K562 (cell line): ENCODE results near the gene NF1. TPM values are rescaled to one million over a fixed set of nuclear protein-coding genes. Genes with fewer than 3 reads are reported as not detected.

ENCODE experiments used
- ATAC-seq: fragments of 200-7000 bp; cut with Tn5 transposase; 3 replicates; pipeline ENCODE4 v1.9.1; 2020; ENCODE audit warnings: moderate library complexity
- BruUV-seq: library from RNA; stranded (reverse); fragments of 400-500 nt; replicated peaks from 2 replicates; lab custom pipeline; 2021; lab: Mats Ljungman, UMichigan
- CTCF ChIA-PET: fragments of 300-600 bp; formaldehyde crosslinking; extraction: SDS; loops from one replicate; lab custom pipeline; 2021; ENCODE audit warnings: low intra/inter-chr PET ratio; lab: Yijun Ruan, JAX
- POLR2A ChIA-PET: fragments of 300-600, 350-650 bp; sonication (Branson Sonifier 250); formaldehyde crosslinking; extraction: SDS; loops from one replicate; lab custom pipeline; 2021; ENCODE audit warnings: antibody characterized with exemption, inconsistent platforms; lab: Yijun Ruan, JAX
- DNase-seq, 4 experiments: peaks; one replicate each; pipeline versions ENCODE4 v3.0.0 to v3.0.0-alpha.2; 2011 to 2018; ENCODE audit warnings: low spot score in 3 of 4, mixed read lengths in 3 of 4; ENCODE audit errors: extremely low read depth in 1 of 4
- FAIRE-seq: peaks from 2 replicates; lab custom pipeline; 2011; peaks lifted over from hg19 to GRCh38; lab: Jason Lieb, UNC
- H2AFZ ChIP-seq: 2 replicates; pipeline ENCODE4 v1.6.0; 2011; ENCODE audit warnings: low read depth, low read length, control low read depth, inconsistent platforms
- H3K27ac ChIP-seq: fragments of 200-600 bp; 3 replicates; pipeline ENCODE4 v1.8.0; 2011; ENCODE audit warnings: low read depth, mild to moderate bottlenecking, control low read depth, inconsistent platforms, low read length, moderate library complexity, mixed read lengths; ENCODE audit errors: extremely low read depth
- H3K27me3 ChIP-seq, 2 experiments: fragments of 300-600 bp in 1 of 2; 2 replicates in 1 of 2; 3 replicates in 1 of 2; pipeline versions ENCODE4 v1.6.0 to v1.8.0; 2011; ENCODE audit warnings: inconsistent platforms in 2 of 2, low read length in 2 of 2, mild to moderate bottlenecking in 1 of 2, mixed read lengths in 1 of 2, moderate library complexity in 1 of 2; ENCODE audit not compliant: control insufficient read depth in 2 of 2, insufficient read depth in 2 of 2
- H3K36me3 ChIP-seq: fragments of 300-600 bp; 3 replicates; pipeline ENCODE4 v1.8.0; 2011; ENCODE audit warnings: mild to moderate bottlenecking, low read length, inconsistent platforms; ENCODE audit not compliant: control insufficient read depth, insufficient read depth
- H3K4me1 ChIP-seq, 2 experiments: fragments of 200-600 bp in 1 of 2; replicated peaks in 1 of 2; 2 replicates in 1 of 2; 3 replicates in 1 of 2; pipeline versions ENCODE4 v1.5.1 to v1.8.0; 2011; ENCODE audit warnings: inconsistent platforms in 2 of 2, low read length in 2 of 2, mild to moderate bottlenecking in 1 of 2, mixed read lengths in 1 of 2, moderate library complexity in 1 of 2; ENCODE audit not compliant: control insufficient read depth in 2 of 2, insufficient read depth in 2 of 2
- H3K4me2 ChIP-seq: 2 replicates; pipeline ENCODE4 v1.6.1; 2011; ENCODE audit warnings: low read length, control low read depth, inconsistent platforms, mixed read lengths; ENCODE audit not compliant: insufficient read depth
- H3K4me3 ChIP-seq: fragments of 200-600 bp; sonication (generic), shearing (Covaris generic); 2 replicates; pipeline ENCODE4 v1.5.1; 2016; ENCODE audit warnings: control low read depth, inconsistent platforms
- H3K79me2 ChIP-seq: fragments of 200-600 bp; 3 replicates; pipeline ENCODE4 v1.8.0; 2011; ENCODE audit warnings: low read length, inconsistent platforms; ENCODE audit not compliant: control insufficient read depth, insufficient read depth
- H3K9ac ChIP-seq, 2 experiments: 2 replicates each; pipeline versions ENCODE4 v1.6.0 to v1.6.1; 2011; ENCODE audit warnings: low read depth in 2 of 2, low read length in 2 of 2, control low read depth in 1 of 2, inconsistent platforms in 1 of 2, mild to moderate bottlenecking in 1 of 2, mixed read lengths in 1 of 2; ENCODE audit not compliant: insufficient read depth in 1 of 2
- H3K9me1 ChIP-seq: one replicate; pipeline ENCODE4 v1.6.0; 2011; ENCODE audit warnings: inconsistent platforms, mild to moderate bottlenecking, low read length, moderate library complexity; ENCODE audit not compliant: control insufficient read depth, insufficient read depth
- H3K9me3 ChIP-seq: replicated peaks from 2 replicates; pipeline ENCODE4 v1.5.1; 2011; ENCODE audit warnings: low read depth, low read length, inconsistent platforms; ENCODE audit not compliant: control insufficient read depth, insufficient read depth
- H4K20me1 ChIP-seq: replicated peaks from 2 replicates; pipeline ENCODE4 v1.6.1; 2011; ENCODE audit warnings: low read length, inconsistent platforms, mixed read lengths; ENCODE audit not compliant: control insufficient read depth, insufficient read depth
- FOS ChIP-seq: IDR thresholded peaks from 3 replicates; pipeline ENCODE4 v1.6.1; 2011; ENCODE audit not compliant: insufficient read length; ENCODE audit errors: extremely low read depth
- KAT8 ChIP-seq: fragments of 450-650 bp; IDR thresholded peaks from 2 replicates; pipeline ENCODE4 v1.6.1; 2016; ENCODE audit warnings: low read depth, mild to moderate bottlenecking
- NR2F6 ChIP-seq: fragments of 450-650 bp; formaldehyde crosslinking; IDR thresholded peaks from 2 replicates; pipeline ENCODE4 v1.4.0; 2020; ENCODE audit warnings: mild to moderate bottlenecking
- POLR2AphosphoS2 ChIP-seq: IDR thresholded peaks from 2 replicates; pipeline ENCODE4 v1.6.1; 2012; ENCODE audit warnings: low read length, improper control_type of control experiment
- SOX6 ChIP-seq: fragments of 450-650 bp; IDR thresholded peaks from 2 replicates; pipeline ENCODE4 v1.6.1; 2014; ENCODE audit warnings: mild to moderate bottlenecking
- SRSF9 ChIP-seq: fragments of 200-400 bp; formaldehyde crosslinking; IDR thresholded peaks from 2 replicates; pipeline ENCODE4 v1.6.1; 2017; ENCODE audit warnings: low read depth, low read length, borderline replicate concordance
- WGBS: fragments of 100-300 bp; shearing (Covaris generic); methylation state at CpG from one replicate; pipeline ENCODE4 v1.1.6; 2016; ENCODE audit warnings: low coverage, mixed read lengths; ENCODE audit not compliant: insufficient coverage; ENCODE audit errors: missing lambda C conversion rate; 5-methylcytosine and 5-hydroxymethylcytosine counted together
- in situ Hi-C: fragments of 300-500 bp; cut with MboI; formaldehyde crosslinking; loops from 4 replicates; pipeline ENCODE4 v1.15.0; 2018; ENCODE audit warnings: inconsistent platforms, mixed read lengths
- intact Hi-C: fragments of 100-400 bp; cut with micrococcal nuclease; formaldehyde crosslinking; loops from 2 replicates; pipeline ENCODE4 v1.14.2; 2022
- polyA plus RNA-seq, 8 experiments: library from polyadenylated mRNA; depleted of rRNA in 4 of 8; stranded (reverse) in 5 of 8; unstranded in 3 of 8; fragments of >200 nt; fragmentation: Nextera tagmentation in 2 of 8; fragmentation: Illumina TruSeq in 1 of 8; extraction: Ambion mirVana in 2 of 8; extraction: Trizol in 1 of 8; gene quantifications; 2 replicates each; pipeline versions ENCODE4 v1.2.1 to v1.2.3, GENCODE V29; 2011 to 2014; ENCODE audit warnings: inconsistent platforms in 1 of 8, missing spikeins in 1 of 8
- total RNA-seq, 7 experiments: library from RNA; depleted of rRNA in 6 of 7; stranded (reverse); fragments of >200 nt in 6 of 7; fragmentation: Illumina TruSeq in 2 of 7; extraction: Trizol in 2 of 7; gene quantifications; 2 replicates each; pipeline versions ENCODE4 v1.2.1 to v1.2.3, GENCODE V29; 2011 to 2021; ENCODE audit warnings: low replicate concordance in 1 of 7
- TF ChIP-seq, protein P1 (sequence below), 2 experiments: IDR thresholded peaks; 2 replicates each; pipeline ENCODE4 v1.6.1; 2011; ENCODE audit warnings: borderline replicate concordance in 1 of 2, control low read depth in 1 of 2, low read depth in 1 of 2, low read length in 1 of 2, mild to moderate bottlenecking in 1 of 2, mixed read lengths in 1 of 2, moderate library complexity in 1 of 2; ENCODE audit not compliant: insufficient read depth in 1 of 2, insufficient read length in 1 of 2, poor library complexity in 1 of 2, severe bottlenecking in 1 of 2; ENCODE audit errors: extremely low read depth in 1 of 2
- TF ChIP-seq, protein P2 (sequence below): fragments of 250-450 bp; sonication (Bioruptor Pico); IDR thresholded peaks from 2 replicates; pipeline ENCODE4 v1.4.0; 2020

NF1 gene
- total and polyA plus RNA-seq, 9 of the 15 experiments (the other 6 are each of a cell fraction or from before 2014, with no cell fraction given): 3.4 to 41.9 (median 24.3) TPM

DNA sequence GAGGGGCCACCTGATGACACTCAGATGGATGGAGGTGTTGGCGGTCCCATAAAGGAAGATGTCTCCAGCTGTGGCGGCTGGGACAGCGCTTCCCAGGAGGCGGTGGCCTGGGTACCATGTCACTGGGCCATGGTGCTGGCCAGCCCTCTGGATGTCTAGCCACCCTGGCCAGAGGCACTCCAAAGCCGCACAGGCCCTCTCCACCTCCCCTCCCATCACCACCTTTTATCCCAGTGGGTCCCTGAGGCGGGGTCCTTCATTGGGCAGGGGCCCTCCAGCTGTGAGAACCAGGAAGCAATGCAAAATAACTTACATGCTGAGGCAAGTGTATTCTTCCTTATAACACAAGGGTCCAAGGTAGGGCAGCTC is 319.8 kb downstream of the NF1 start:
- H3K79me2 ChIP-seq: no peaks in the 10 kb centered on the region
- H3K36me3 ChIP-seq: no peaks in the 10 kb centered on the region
- H3K4me3 ChIP-seq: no peak overlapping the region
- in situ Hi-C loops: no loop called here
- H4K20me1 ChIP-seq: no peaks in the 10 kb centered on the region
- ChIA-PET CTCF (no interaction called here), POLR2A (interaction anchor here (0.6 kb wide), 1 partner anchor 20 kb away, joined by 3 read pairs; no protein-coding TSS in a partner anchor)
- no peaks in the 10 kb centered on the region; a peak in 1 of 5 replicates for H3K4me1 ChIP-seq
- intact Hi-C loops: no loop called here
- no peak for TF ChIP-seq FOS
- TF ChIP-seq SOX6: no peak
- no peak for TF ChIP-seq NR2F6 (CRISPR knock-in tag)
- TF ChIP-seq, protein P1, sequence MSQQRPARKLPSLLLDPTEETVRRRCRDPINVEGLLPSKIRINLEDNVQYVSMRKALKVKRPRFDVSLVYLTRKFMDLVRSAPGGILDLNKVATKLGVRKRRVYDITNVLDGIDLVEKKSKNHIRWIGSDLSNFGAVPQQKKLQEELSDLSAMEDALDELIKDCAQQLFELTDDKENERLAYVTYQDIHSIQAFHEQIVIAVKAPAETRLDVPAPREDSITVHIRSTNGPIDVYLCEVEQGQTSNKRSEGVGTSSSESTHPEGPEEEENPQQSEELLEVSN (IDR thresholded peaks at IDR 0.05; ENCODE audit: borderline replicate concordance in 1 of 2, extremely low read depth in 1 of 2, insufficient read depth in 1 of 2, insufficient read length in 1 of 2, low read depth in 1 of 2, low read length in 1 of 2, poor library complexity in 1 of 2, severe bottlenecking in 1 of 2): no peak
- TF ChIP-seq KAT8: no peak
- TF ChIP-seq, protein P2, sequence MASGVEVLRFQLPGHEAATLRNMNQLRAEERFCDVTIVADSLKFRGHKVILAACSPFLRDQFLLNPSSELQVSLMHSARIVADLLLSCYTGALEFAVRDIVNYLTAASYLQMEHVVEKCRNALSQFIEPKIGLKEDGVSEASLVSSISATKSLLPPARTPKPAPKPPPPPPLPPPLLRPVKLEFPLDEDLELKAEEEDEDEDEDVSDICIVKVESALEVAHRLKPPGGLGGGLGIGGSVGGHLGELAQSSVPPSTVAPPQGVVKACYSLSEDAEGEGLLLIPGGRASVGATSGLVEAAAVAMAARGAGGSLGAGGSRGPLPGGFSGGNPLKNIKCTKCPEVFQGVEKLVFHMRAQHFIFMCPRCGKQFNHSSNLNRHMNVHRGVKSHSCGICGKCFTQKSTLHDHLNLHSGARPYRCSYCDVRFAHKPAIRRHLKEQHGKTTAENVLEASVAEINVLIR (CRISPR knock-in tag): no peak
- TF ChIP-seq SRSF9: no peak
- TF ChIP-seq POLR2AphosphoS2: no peak
- 1% methylated on average over 6 of the region's 6 CpGs for WGBS
- no peak overlapping the region for H3K4me2 ChIP-seq
- FAIRE-seq: no peak
- H3K9me3 ChIP-seq: no peaks in the 10 kb centered on the region
- peaks cover 38 to 78% of the 10 kb centered on the region in 2 experiments for H3K27me3 ChIP-seq
- BruUV-seq: no TSS peak
- no peak for DNase-seq
- H3K27ac ChIP-seq: no peak overlapping the region
- H3K9me1 ChIP-seq: peaks cover 7% of the 10 kb centered on the region
- H3K9ac ChIP-seq: no peak overlapping the region; a peak in 1 of 4 replicates
- no peak overlapping the region for H2AFZ ChIP-seq
- no peak for ATAC-seq
